OCI-LY3 (cell line): Measurements from ENCODE around the gene EHF.

Source experiments
- EZH2phosphoT487 ChIP-seq: fragments of 200-600 bp; shearing (Covaris generic); IDR thresholded peaks from 2 replicates; pipeline ENCODE4 v1.6.1; 2018; ENCODE audit warnings: antibody characterized with exemption, mixed run types, low read depth
- TF ChIP-seq, protein P1 (sequence below): fragments of 200-600, 300-600 bp; sonication (generic); IDR thresholded peaks from 2 replicates; pipeline ENCODE4 v1.5.1; 2014; ENCODE audit warnings: antibody characterized with exemption, low read length, low read depth

DNA sequence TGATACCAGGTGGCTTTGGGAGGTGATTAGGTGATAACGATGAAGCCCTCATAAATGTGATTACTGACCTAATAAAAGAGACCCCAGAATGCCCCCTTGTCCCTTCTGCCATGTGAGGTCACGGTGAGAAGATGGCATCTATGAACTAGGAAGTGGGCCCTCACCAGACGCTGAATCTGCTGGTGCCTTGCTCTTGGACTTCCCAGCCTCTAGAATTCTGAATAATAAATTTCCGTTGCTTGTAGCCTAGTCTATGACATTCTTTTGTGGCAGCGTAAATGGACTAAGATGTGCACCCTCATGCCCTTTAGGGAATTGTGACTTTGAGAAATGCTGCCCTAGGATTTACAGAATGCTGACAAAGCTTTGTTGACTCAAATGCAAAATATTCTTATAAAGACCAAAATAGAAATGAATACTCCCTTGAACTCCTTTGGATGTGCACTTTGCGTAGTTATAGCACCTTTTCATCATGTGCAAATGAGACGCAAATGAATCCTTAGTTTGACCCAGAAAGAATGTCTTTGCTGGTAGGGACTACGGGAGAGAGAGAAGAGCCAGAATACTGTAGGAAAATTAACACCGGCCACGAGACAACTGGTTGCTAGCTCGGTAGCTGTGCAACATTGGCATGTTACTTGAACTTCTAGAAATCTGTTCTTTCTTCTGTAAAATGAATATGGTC, 24.8 kb upstream of the EHF start:
- TF ChIP-seq, protein P1, sequence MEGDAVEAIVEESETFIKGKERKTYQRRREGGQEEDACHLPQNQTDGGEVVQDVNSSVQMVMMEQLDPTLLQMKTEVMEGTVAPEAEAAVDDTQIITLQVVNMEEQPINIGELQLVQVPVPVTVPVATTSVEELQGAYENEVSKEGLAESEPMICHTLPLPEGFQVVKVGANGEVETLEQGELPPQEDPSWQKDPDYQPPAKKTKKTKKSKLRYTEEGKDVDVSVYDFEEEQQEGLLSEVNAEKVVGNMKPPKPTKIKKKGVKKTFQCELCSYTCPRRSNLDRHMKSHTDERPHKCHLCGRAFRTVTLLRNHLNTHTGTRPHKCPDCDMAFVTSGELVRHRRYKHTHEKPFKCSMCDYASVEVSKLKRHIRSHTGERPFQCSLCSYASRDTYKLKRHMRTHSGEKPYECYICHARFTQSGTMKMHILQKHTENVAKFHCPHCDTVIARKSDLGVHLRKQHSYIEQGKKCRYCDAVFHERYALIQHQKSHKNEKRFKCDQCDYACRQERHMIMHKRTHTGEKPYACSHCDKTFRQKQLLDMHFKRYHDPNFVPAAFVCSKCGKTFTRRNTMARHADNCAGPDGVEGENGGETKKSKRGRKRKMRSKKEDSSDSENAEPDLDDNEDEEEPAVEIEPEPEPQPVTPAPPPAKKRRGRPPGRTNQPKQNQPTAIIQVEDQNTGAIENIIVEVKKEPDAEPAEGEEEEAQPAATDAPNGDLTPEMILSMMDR = no peak
- no peak for TF ChIP-seq EZH2phosphoT487
